ENCODE data around the gene SPDEF. TPM values are rescaled to one million over a fixed set of nuclear protein-coding genes. Genes with fewer than 3 reads are reported as not detected.

SPDEF gene
- polyA plus RNA-seq, 3 donors = 0.05 TPM; not detected in 2

DNA sequence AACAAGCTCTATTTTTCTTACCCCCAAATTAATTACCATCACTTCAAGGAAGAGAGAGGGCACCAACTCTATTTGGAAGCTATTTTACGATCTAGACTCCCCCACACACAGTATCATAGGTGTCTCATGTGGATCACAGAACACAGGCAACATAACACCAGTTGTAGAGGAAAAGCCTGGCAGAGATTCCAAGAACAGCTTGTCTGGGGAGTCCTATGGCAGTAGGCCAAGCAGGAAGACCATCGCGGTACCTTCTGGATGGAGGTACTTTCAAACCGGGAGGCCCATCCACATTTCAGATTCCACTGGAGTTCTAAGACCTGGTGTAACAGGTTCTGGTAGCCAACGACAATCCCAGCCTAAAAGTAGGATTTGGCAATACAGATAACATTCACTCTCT, 37.6 kb upstream of the SPDEF start:
- DNase-seq = no peak
- no peak overlapping the region for H2AFZ ChIP-seq (ENCODE audit: insufficient read depth, low read depth, low read length, poor library complexity, severe bottlenecking)
- H3K4me1 Mint-ChIP-seq = peaks cover 13% of the 10 kb centered on the region
- H3K36me3 Mint-ChIP-seq = peaks cover 39 to 43% of the 10 kb centered on the region in 2 donors
- intact Hi-C loops (cut with micrococcal nuclease) = no loop called here
- H3K27me3 ChIP-seq (ENCODE audit: control insufficient read depth in 2 of 2, insufficient read depth in 2 of 2, low read length in 2 of 2) = no peaks in the 10 kb centered on the region
- H3K4me1 ChIP-seq (ENCODE audit: control insufficient read depth in 1 of 2, insufficient read depth in 2 of 2, low read length in 2 of 2) = no peaks in the 10 kb centered on the region
- H3K4me3 ChIP-seq (replicated peaks in 1 of 3; ENCODE audit: low read depth in 2 of 3, low read length in 3 of 3) = no peak overlapping the region
- TF ChIP-seq, protein P1, sequence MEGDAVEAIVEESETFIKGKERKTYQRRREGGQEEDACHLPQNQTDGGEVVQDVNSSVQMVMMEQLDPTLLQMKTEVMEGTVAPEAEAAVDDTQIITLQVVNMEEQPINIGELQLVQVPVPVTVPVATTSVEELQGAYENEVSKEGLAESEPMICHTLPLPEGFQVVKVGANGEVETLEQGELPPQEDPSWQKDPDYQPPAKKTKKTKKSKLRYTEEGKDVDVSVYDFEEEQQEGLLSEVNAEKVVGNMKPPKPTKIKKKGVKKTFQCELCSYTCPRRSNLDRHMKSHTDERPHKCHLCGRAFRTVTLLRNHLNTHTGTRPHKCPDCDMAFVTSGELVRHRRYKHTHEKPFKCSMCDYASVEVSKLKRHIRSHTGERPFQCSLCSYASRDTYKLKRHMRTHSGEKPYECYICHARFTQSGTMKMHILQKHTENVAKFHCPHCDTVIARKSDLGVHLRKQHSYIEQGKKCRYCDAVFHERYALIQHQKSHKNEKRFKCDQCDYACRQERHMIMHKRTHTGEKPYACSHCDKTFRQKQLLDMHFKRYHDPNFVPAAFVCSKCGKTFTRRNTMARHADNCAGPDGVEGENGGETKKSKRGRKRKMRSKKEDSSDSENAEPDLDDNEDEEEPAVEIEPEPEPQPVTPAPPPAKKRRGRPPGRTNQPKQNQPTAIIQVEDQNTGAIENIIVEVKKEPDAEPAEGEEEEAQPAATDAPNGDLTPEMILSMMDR (IDR thresholded peaks at IDR 0.05) = no peak
- no peaks in the 10 kb centered on the region for H3K9me3 Mint-ChIP-seq
- H3K27me3 Mint-ChIP-seq (ENCODE audit: low read depth in 3 of 3) = peaks cover 0 to 2% (median 2%) of the 10 kb centered on the region in 3 donors
- no peak overlapping the region for H3K27ac ChIP-seq (ENCODE audit: low read depth in 1 of 2, low read length in 2 of 2)
- peaks cover 84% of the 10 kb centered on the region for H4K20me1 ChIP-seq (ENCODE audit: insufficient read depth, low read length)
- H3K9ac ChIP-seq (ENCODE audit: insufficient read depth, low read length, poor library complexity, severe bottlenecking) = no peak overlapping the region
- WGBS (ENCODE audit: insufficient coverage) = 98% methylated on average over 4 of the region's 5 CpGs
- H3K79me2 ChIP-seq (ENCODE audit: insufficient read depth, low read length) = peaks cover 29% of the 10 kb centered on the region
- H3K27ac Mint-ChIP-seq = peak overlapping the region in 1 of 7 donors; percentile 56
- no peak overlapping the region for H3K4me2 ChIP-seq (replicated peaks; ENCODE audit: extremely low read depth, low read length, poor library complexity, severe bottlenecking)
- H3K36me3 ChIP-seq (replicated peaks in 1 of 2; ENCODE audit: control insufficient read depth in 1 of 2, insufficient read depth in 2 of 2, low read length in 2 of 2) = peaks cover 24 to 70% of the 10 kb centered on the region in 2 donors
- H3K9me3 ChIP-seq (replicated peaks in 1 of 2; ENCODE audit: control insufficient read depth in 1 of 2, insufficient read depth in 1 of 2, low read length in 2 of 2) = no peaks in the 10 kb centered on the region
- H3K4me3 Mint-ChIP-seq = no peak overlapping the region

DNA sequence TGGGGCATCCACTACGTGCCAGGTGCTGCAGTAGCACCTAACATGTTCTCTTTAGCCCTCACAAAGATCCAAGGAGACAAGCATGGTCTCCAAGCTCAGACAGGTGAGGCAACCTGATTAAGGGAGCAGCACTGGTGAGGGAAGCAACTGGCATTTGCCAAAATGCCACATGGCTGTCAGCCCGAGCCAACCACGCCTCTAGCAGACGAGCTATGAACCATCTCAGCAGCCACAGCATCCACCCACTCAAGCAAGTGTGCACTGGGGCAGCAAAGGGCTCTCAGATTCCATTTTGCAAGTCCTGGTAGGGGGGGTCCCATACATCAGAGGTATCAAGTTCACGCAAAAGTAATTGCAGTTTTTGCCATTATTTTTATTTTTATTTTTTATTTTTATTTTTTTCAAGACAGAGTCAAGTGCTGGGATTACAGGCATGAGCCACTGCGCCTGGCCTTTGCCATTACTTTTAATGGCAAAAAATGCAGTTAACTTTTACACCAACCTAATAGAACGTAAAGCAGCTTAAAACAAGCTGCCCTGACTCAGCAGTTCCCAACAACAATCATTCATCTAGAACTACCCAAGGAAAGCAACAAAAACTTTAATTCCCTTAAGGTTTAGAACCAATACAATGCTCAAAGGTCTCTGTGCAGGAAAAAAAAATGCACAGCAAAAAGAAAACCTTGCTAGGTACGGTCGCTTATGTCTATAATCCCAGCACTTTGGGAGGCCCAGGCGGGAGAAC, 36.3 kb upstream of the SPDEF start:
- DNase-seq = no peak
- Histone ChIP-seq H3K36me3 (replicated peaks in 1 of 2; ENCODE audit: control insufficient read depth in 1 of 2, insufficient read depth in 2 of 2, low read length in 2 of 2) (peaks cover 35 to 77% of the 10 kb centered on the region in 2 donors), H3K9ac (ENCODE audit: insufficient read depth, low read length, poor library complexity, severe bottlenecking) (no peak overlapping the region), H3K27ac (ENCODE audit: low read depth in 1 of 2, low read length in 2 of 2) (no peak overlapping the region), H3K9me3 (replicated peaks in 1 of 2; ENCODE audit: control insufficient read depth in 1 of 2, insufficient read depth in 1 of 2, low read length in 2 of 2) (no peaks in the 10 kb centered on the region), H2AFZ (ENCODE audit: insufficient read depth, low read depth, low read length, poor library complexity, severe bottlenecking) (no peak overlapping the region), H3K27me3 (ENCODE audit: control insufficient read depth in 2 of 2, insufficient read depth in 2 of 2, low read length in 2 of 2) (no peaks in the 10 kb centered on the region), H3K4me3 (replicated peaks in 1 of 3; ENCODE audit: low read depth in 2 of 3, low read length in 3 of 3) (no peak overlapping the region), H3K4me1 (ENCODE audit: control insufficient read depth in 1 of 2, insufficient read depth in 2 of 2, low read length in 2 of 2) (no peaks in the 10 kb centered on the region), H4K20me1 (ENCODE audit: insufficient read depth, low read length) (peaks cover 70% of the 10 kb centered on the region), H3K4me2 (replicated peaks; ENCODE audit: extremely low read depth, low read length, poor library complexity, severe bottlenecking) (no peak overlapping the region), H3K79me2 (ENCODE audit: insufficient read depth, low read length) (peaks cover 27% of the 10 kb centered on the region)
- H3K36me3 Mint-ChIP-seq = peaks cover 42 to 55% of the 10 kb centered on the region in 2 donors
- peaks cover 0 to 3% (median 2%) of the 10 kb centered on the region in 3 donors for H3K27me3 Mint-ChIP-seq (ENCODE audit: low read depth in 3 of 3)
- WGBS (ENCODE audit: insufficient coverage) = 100% methylated on average over 5 of the region's 10 CpGs
- no peak overlapping the region for H3K27ac Mint-ChIP-seq
- no peak overlapping the region for H3K4me3 Mint-ChIP-seq
- H3K4me1 Mint-ChIP-seq = peaks cover 7% of the 10 kb centered on the region
- no peaks in the 10 kb centered on the region for H3K9me3 Mint-ChIP-seq
- TF ChIP-seq, protein P1 (IDR thresholded peaks at IDR 0.05) = no peak
- intact Hi-C loops (cut with micrococcal nuclease) = no loop called here

All from CD14-positive monocyte (primary cell).